Fibroblast of lung (primary cell): Measurements from ENCODE around the gene ATG9A. TPM values are rescaled to one million over a fixed set of nuclear protein-coding genes. Genes with fewer than 3 reads are reported as not detected.

Experiments
- DNase-seq, 2 donors: peaks; one replicate each; pipeline versions ENCODE4 v3.0.0 to v3.0.0-alpha.2; 2010; ENCODE audit warnings: low read depth in 2 of 2
- H2AFZ ChIP-seq: 2 replicates; pipeline ENCODE4 v1.5.1; 2012; ENCODE audit warnings: low read length, control low read depth, inconsistent platforms
- H3K27ac ChIP-seq: 2 replicates; pipeline ENCODE4 v1.5.1; 2011; ENCODE audit warnings: low read length, control low read depth; ENCODE audit not compliant: insufficient read depth
- H3K27me3 ChIP-seq: 2 replicates; pipeline ENCODE4 v1.5.1; 2011; ENCODE audit warnings: mild to moderate bottlenecking, low read length; ENCODE audit not compliant: control insufficient read depth, insufficient read depth
- H3K36me3 ChIP-seq: 2 replicates; pipeline ENCODE4 v1.5.1; 2011; ENCODE audit warnings: low read length; ENCODE audit not compliant: control insufficient read depth, insufficient read depth
- H3K4me1 ChIP-seq: 2 replicates; pipeline ENCODE4 v1.5.1; 2011; ENCODE audit warnings: low read length; ENCODE audit not compliant: control insufficient read depth, insufficient read depth; ENCODE audit errors: extremely low read depth
- H3K4me2 ChIP-seq: 2 replicates; pipeline ENCODE4 v1.5.1; 2011; ENCODE audit warnings: low read length, control low read depth; ENCODE audit not compliant: insufficient read depth; ENCODE audit errors: extremely low read depth
- H3K4me3 ChIP-seq, 4 experiments: fragments of 200-600 bp in 1 of 4; sonication (generic) in 1 of 4; replicated peaks in 1 of 4; 2 replicates each; pipeline ENCODE4 v1.5.1; 2011 to 2016; ENCODE audit warnings: low read length in 4 of 4, low read depth in 3 of 4, mild to moderate bottlenecking in 3 of 4, control low read depth in 2 of 4, inconsistent platforms in 1 of 4, mixed read lengths in 1 of 4; ENCODE audit not compliant: insufficient read depth in 1 of 4; ENCODE audit errors: control extremely low read depth in 1 of 4
- H3K79me2 ChIP-seq: 2 replicates; pipeline ENCODE4 v1.5.1; 2012; ENCODE audit warnings: mild to moderate bottlenecking, low read length, inconsistent platforms; ENCODE audit not compliant: control insufficient read depth, insufficient read depth
- H3K9ac ChIP-seq: 2 replicates; pipeline ENCODE4 v1.5.1; 2011; ENCODE audit warnings: mild to moderate bottlenecking, low read length, control low read depth; ENCODE audit not compliant: insufficient read depth
- H3K9me3 ChIP-seq: 2 replicates; pipeline ENCODE4 v1.5.1; 2012; ENCODE audit warnings: low read depth, low read length; ENCODE audit not compliant: control insufficient read depth, insufficient read depth
- H4K20me1 ChIP-seq: 2 replicates; pipeline ENCODE4 v1.5.1; 2011; ENCODE audit warnings: low read length; ENCODE audit not compliant: control insufficient read depth, insufficient read depth; ENCODE audit errors: extremely low read depth
- EZH2 ChIP-seq: IDR thresholded peaks from 2 replicates; pipeline ENCODE4 v1.5.1; 2012; ENCODE audit warnings: low read length, control low read depth, mild to moderate bottlenecking; ENCODE audit errors: missing control alignments
- polyA plus RNA-seq, 2 donors: library from polyadenylated mRNA; depleted of rRNA in 1 of 2; stranded (reverse) in 1 of 2; unstranded in 1 of 2; fragments of >200 nt; gene quantifications; 2 replicates each; pipeline ENCODE4 v1.2.1, GENCODE V29; 2011 to 2012; ENCODE audit warnings: missing spikeins in 1 of 2
- total RNA-seq: library from RNA; depleted of rRNA; stranded (reverse); fragments of >200 nt; gene quantifications from 2 replicates; pipeline ENCODE4 v1.2.1, GENCODE V29; 2014
- TF ChIP-seq, protein P1 (sequence below), 2 donors: IDR thresholded peaks in 1 of 2; conservative IDR thresholded peaks in 1 of 2; 1 replicate in 1 of 2; 2 replicates in 1 of 2; pipeline ENCODE4 v1.5.1; 2011 to 2012; ENCODE audit warnings: low read length in 2 of 2, control low read depth in 1 of 2, inconsistent platforms in 1 of 2, low read depth in 1 of 2, mild to moderate bottlenecking in 1 of 2

Gene ATG9A
- total and polyA plus RNA-seq, 2 donors (not counting 1 experiment from before 2014, with no cell fraction given): 47.2 to 68.2 TPM

DNA sequence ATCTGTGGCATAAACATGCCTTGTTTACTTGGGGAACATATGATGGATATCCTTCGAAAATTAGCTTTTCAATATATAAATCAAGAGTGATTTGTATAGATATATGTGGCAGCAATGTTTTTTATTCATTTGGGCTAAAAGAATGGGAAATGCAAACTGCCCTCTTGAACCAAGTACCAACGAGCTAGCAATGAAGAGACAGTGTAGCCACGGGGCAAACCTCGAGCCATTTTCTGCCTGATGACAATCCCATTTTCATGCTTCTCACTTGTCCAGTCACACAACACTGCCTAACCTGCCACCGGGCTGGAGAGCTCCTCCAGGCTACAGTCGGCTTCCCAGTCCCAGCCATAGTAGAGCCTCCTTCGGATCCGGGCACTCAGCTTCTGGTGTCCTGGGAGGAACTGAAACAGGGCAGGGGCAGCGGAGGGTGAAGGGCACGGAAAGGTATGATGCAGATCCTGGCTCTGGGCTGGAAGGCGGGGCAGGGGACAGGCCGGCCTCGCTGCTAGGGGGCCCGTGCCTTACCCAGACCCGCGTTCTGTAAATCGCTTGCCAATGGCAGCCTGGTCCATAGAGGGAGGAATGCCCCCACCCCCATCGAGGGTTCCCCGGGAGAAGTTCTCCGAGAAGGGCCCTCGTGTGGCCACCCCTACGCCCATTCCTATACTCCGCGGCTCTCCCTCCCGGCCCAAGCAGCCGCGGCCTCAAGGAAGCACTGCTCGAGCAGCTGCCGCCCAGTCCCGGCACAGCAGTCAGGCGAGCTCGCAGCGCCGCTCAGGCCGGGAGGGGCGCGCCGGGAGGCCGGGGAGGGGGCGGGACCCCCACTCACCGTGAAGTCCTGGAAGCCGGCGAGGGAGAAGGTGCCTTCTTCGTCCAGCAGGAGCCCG, 53.3 kb downstream of the ATG9A start:
- H2AFZ ChIP-seq: peak overlapping the region; percentile 61
- peaks cover 12% of the 10 kb centered on the region for H3K4me1 ChIP-seq
- H4K20me1 ChIP-seq: no peaks in the 10 kb centered on the region
- no peaks in the 10 kb centered on the region for H3K9me3 ChIP-seq
- H3K27me3 ChIP-seq: no peaks in the 10 kb centered on the region
- H3K36me3 ChIP-seq: peaks cover 13% of the 10 kb centered on the region
- peaks cover 23% of the 10 kb centered on the region for H3K79me2 ChIP-seq
- peak; percentile 27 to 38 for DNase-seq
- peak overlapping the region; percentile 97 for H3K4me2 ChIP-seq
- TF ChIP-seq EZH2: no peak
- TF ChIP-seq, protein P1, sequence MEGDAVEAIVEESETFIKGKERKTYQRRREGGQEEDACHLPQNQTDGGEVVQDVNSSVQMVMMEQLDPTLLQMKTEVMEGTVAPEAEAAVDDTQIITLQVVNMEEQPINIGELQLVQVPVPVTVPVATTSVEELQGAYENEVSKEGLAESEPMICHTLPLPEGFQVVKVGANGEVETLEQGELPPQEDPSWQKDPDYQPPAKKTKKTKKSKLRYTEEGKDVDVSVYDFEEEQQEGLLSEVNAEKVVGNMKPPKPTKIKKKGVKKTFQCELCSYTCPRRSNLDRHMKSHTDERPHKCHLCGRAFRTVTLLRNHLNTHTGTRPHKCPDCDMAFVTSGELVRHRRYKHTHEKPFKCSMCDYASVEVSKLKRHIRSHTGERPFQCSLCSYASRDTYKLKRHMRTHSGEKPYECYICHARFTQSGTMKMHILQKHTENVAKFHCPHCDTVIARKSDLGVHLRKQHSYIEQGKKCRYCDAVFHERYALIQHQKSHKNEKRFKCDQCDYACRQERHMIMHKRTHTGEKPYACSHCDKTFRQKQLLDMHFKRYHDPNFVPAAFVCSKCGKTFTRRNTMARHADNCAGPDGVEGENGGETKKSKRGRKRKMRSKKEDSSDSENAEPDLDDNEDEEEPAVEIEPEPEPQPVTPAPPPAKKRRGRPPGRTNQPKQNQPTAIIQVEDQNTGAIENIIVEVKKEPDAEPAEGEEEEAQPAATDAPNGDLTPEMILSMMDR (conservative IDR thresholded peaks at IDR 0.05 in 1 of 2, IDR thresholded peaks at IDR 0.05 in 1 of 2; ENCODE audit: low read depth in 1 of 2, low read length in 2 of 2): peak in 1 of 2 donors; percentile 4
- H3K4me3 ChIP-seq: peak overlapping the region; percentile 70 to 93 (median 78)
- peak overlapping the region; percentile 70 for H3K9ac ChIP-seq
- H3K27ac ChIP-seq: peak overlapping the region; percentile 98

DNA sequence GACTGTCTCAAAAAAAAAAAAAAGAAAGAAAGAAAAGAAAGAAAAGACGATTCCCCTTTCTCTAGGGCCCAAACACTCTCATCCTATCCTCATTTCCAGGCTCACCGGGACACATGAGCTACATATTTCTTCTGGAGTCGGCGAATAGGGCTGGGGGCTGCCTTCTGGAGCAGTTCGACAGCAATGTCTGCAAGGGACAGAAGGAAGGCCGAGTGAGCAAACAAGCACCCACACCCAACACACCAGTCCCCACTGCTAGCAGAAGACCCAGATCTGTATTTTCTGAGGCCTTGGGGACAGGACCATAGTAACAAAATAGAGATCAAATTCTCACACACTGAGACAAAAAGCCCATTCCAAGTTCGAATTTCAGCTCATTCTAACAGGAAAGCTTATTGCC, 54.0 kb downstream of the ATG9A start:
- no peak overlapping the region for H2AFZ ChIP-seq
- DNase-seq: no peak
- no peak overlapping the region for H3K9ac ChIP-seq
- peaks cover 23% of the 10 kb centered on the region for H3K79me2 ChIP-seq
- no peaks in the 10 kb centered on the region for H3K27me3 ChIP-seq
- H3K9me3 ChIP-seq: no peaks in the 10 kb centered on the region
- H3K4me1 ChIP-seq: peaks cover 12% of the 10 kb centered on the region
- peaks cover 13% of the 10 kb centered on the region for H3K36me3 ChIP-seq
- H3K4me2 ChIP-seq: peak overlapping the region; percentile 97
- H3K27ac ChIP-seq: no peak overlapping the region
- TF ChIP-seq, protein P1 (conservative IDR thresholded peaks at IDR 0.05 in 1 of 2, IDR thresholded peaks at IDR 0.05 in 1 of 2; ENCODE audit: low read depth in 1 of 2, low read length in 2 of 2): no peak
- no peak for TF ChIP-seq EZH2
- no peaks in the 10 kb centered on the region for H4K20me1 ChIP-seq
- peak overlapping the region; percentile 70 to 93 (median 78) for H3K4me3 ChIP-seq

DNA sequence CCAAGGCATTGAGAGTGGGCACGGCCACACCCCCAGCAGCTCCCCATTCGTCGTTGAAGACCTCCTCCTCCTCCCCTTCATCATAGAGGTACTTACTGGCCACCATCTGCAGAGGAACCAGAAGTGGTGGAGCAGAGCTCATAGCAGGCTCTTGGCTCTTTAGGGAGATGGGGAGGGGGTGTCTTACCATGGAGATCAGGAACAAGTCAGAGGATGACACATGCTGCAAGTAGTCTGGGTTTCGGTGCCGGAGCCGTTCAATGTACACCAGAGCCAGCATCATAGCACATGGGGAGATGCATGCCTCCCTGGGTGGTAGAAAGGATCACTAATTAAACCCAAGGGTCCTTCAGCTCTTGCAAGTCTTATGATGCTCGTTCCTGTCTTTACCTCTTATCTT, 54.6 kb downstream of the ATG9A start:
- no peak overlapping the region for H3K4me3 ChIP-seq
- H3K79me2 ChIP-seq: peaks cover 23% of the 10 kb centered on the region
- H3K4me1 ChIP-seq: peaks cover 12% of the 10 kb centered on the region
- H2AFZ ChIP-seq: no peak overlapping the region
- H4K20me1 ChIP-seq: no peaks in the 10 kb centered on the region
- DNase-seq: no peak
- no peaks in the 10 kb centered on the region for H3K27me3 ChIP-seq
- H3K36me3 ChIP-seq: peaks cover 13% of the 10 kb centered on the region
- H3K9ac ChIP-seq: no peak overlapping the region
- TF ChIP-seq EZH2: no peak
- no peak overlapping the region for H3K27ac ChIP-seq
- H3K9me3 ChIP-seq: no peaks in the 10 kb centered on the region
- H3K4me2 ChIP-seq: no peak overlapping the region
